B cell (primary cell): ENCODE results near the gene B3GNT7. TPM values are rescaled to one million over a fixed set of nuclear protein-coding genes. Genes with fewer than 3 reads are reported as not detected.

Source experiments
- ATAC-seq: fragments of 200-7000 bp; cut with Tn5 transposase; one replicate; pipeline ENCODE4 v1.10.0; 2021; ENCODE audit warnings: low read depth, mild to moderate bottlenecking, moderate number of reproducible peaks, moderate library complexity
- CTCF ChIA-PET: fragments of 350-600 bp; sonication (Branson Sonifier 250); formaldehyde crosslinking; loops from one replicate; lab custom pipeline; 2021; ENCODE audit warnings: antibody characterized with exemption, inconsistent platforms; lab: Charles Lee
- POLR2A ChIA-PET: fragments of 350-600 bp; sonication (Branson Sonifier 250); formaldehyde crosslinking; loops from one replicate; lab custom pipeline; 2021; ENCODE audit warnings: antibody characterized with exemption; lab: Charles Lee
- DNase-seq: peaks from one replicate; pipeline ENCODE4 v3.0.0; 2013
- H2AFZ ChIP-seq: 2 replicates; pipeline ENCODE4 v1.6.1; 2012; ENCODE audit warnings: mild to moderate bottlenecking, low read depth, low read length; ENCODE audit not compliant: insufficient read depth, poor library complexity, severe bottlenecking
- H3K27ac ChIP-seq, 2 donors: 1 replicate in 1 of 2; 2 replicates in 1 of 2; pipeline ENCODE4 v1.5.1; 2012 to 2013; ENCODE audit warnings: low read length in 2 of 2, mild to moderate bottlenecking in 2 of 2, moderate library complexity in 1 of 2
- H3K27me3 ChIP-seq, 4 experiments: fragments of 200-600 bp in 1 of 4; sonication (generic) in 1 of 4; replicated peaks in 1 of 4; 1 replicate in 2 of 4; 2 replicates in 2 of 4; pipeline versions ENCODE4 v1.6.1 to v1.7.0; 2013 to 2016; ENCODE audit warnings: low read length in 3 of 4, mild to moderate bottlenecking in 2 of 4, mixed read lengths in 1 of 4, moderate library complexity in 1 of 4; ENCODE audit not compliant: insufficient read depth in 4 of 4, control insufficient read depth in 3 of 4; ENCODE audit errors: control extremely low read depth in 1 of 4
- H3K36me3 ChIP-seq, 2 experiments: replicated peaks in 1 of 2; 1 replicate in 1 of 2; 2 replicates in 1 of 2; pipeline versions ENCODE4 v1.6.1 to v1.7.1; 2013; ENCODE audit warnings: low read length in 1 of 2; ENCODE audit not compliant: insufficient read depth in 2 of 2, control insufficient read depth in 1 of 2; ENCODE audit errors: control extremely low read depth in 1 of 2, extremely low read depth in 1 of 2
- H3K4me1 ChIP-seq, 2 donors: fragments of 200-600 bp in 1 of 2; sonication (generic) in 1 of 2; 1 replicate in 1 of 2; 2 replicates in 1 of 2; pipeline versions ENCODE4 v1.5.1 to v1.6.1; 2013 to 2017; ENCODE audit warnings: low read length in 2 of 2; ENCODE audit not compliant: control insufficient read depth in 2 of 2, insufficient read depth in 2 of 2
- H3K4me2 ChIP-seq: replicated peaks from 2 replicates; pipeline ENCODE3; 2012; ENCODE audit warnings: mild to moderate bottlenecking, low read depth, low read length; ENCODE audit not compliant: poor library complexity, severe bottlenecking
- H3K4me3 ChIP-seq, 5 experiments: fragments of 200-600 bp in 1 of 5; sonication (generic) in 1 of 5; 1 replicate in 3 of 5; 2 replicates in 2 of 5; pipeline versions ENCODE4 v1.5.1 to v1.7.0; 2011 to 2016; ENCODE audit warnings: low read length in 4 of 5, mild to moderate bottlenecking in 4 of 5, low read depth in 2 of 5, control low read depth in 1 of 5, moderate library complexity in 1 of 5; ENCODE audit not compliant: insufficient read depth in 1 of 5; ENCODE audit errors: control extremely low read depth in 1 of 5, extremely low read depth in 1 of 5
- H3K79me2 ChIP-seq: fragments of 200-600 bp; sonication (generic); one replicate; pipeline ENCODE4 v1.6.0; 2016; ENCODE audit warnings: low read length; ENCODE audit not compliant: control insufficient read depth, insufficient read depth
- H3K9ac ChIP-seq: fragments of 200-600 bp; sonication (generic); 2 replicates; pipeline ENCODE4 v1.6.1; 2017; ENCODE audit warnings: mild to moderate bottlenecking, low read length, moderate library complexity
- H3K9me3 ChIP-seq, 3 donors: one replicate each; pipeline versions ENCODE4 v1.6.1 to v1.7.1; 2013; ENCODE audit warnings: low read length in 2 of 3; ENCODE audit not compliant: control insufficient read depth in 2 of 3, insufficient read depth in 1 of 3; ENCODE audit errors: control extremely low read depth in 1 of 3
- H4K20me1 ChIP-seq: 2 replicates; pipeline ENCODE4 v1.6.0; 2012; ENCODE audit warnings: mild to moderate bottlenecking, low read length; ENCODE audit not compliant: insufficient read depth, control insufficient read depth, poor library complexity, severe bottlenecking
- H3K27ac Mint-ChIP-seq: one replicate; pipeline ENCODE4 v1.8.0; 2021; ENCODE audit warnings: mixed read lengths
- H3K27me3 Mint-ChIP-seq: one replicate; pipeline ENCODE4 v1.8.0; 2021; ENCODE audit warnings: mixed read lengths
- H3K4me1 Mint-ChIP-seq: one replicate; pipeline ENCODE4 v1.8.0; 2021; ENCODE audit warnings: mixed read lengths
- H3K4me3 Mint-ChIP-seq: one replicate; pipeline ENCODE4 v1.8.0; 2021; ENCODE audit warnings: mixed read lengths
- H3K9me3 Mint-ChIP-seq: one replicate; pipeline ENCODE4 v1.8.0; 2022; ENCODE audit warnings: mixed read lengths; ENCODE audit not compliant: insufficient read depth
- EZH2 ChIP-seq: IDR thresholded peaks from 2 replicates; pipeline ENCODE4 v1.6.1; 2012; ENCODE audit warnings: borderline replicate concordance, low read depth, mild to moderate bottlenecking, moderate library complexity, low read length; ENCODE audit not compliant: insufficient read depth, poor library complexity, severe bottlenecking
- WGBS: methylation state at CpG from one replicate; pipeline ENCODE4 v1.1.5; 2013; ENCODE audit warnings: missing lambda C conversion rate; ENCODE audit not compliant: insufficient coverage; 5-methylcytosine and 5-hydroxymethylcytosine counted together
- intact Hi-C: fragments of 100-400 bp; cut with micrococcal nuclease; formaldehyde crosslinking; loops from one replicate; pipeline ENCODE4 v1.10.0; 2022
- polyA plus RNA-seq: library from polyadenylated mRNA; depleted of rRNA; stranded (reverse); fragments of >200 nt; gene quantifications from 2 replicates; pipeline ENCODE4 v1.2.3, GENCODE V29; 2012
- total RNA-seq, 2 donors: library from RNA; stranded (reverse); fragments of 120-200 nt in 1 of 2; gene quantifications; 1 replicate in 1 of 2; 2 replicates in 1 of 2; pipeline versions ENCODE4 v1.2.3 to v1.2.4, GENCODE V29; 2013 to 2022
- TF ChIP-seq, protein P1 (sequence below): fragments of 200-600 bp; IDR thresholded peaks from one replicate; pipeline ENCODE4 v1.8.0; 2022; ENCODE audit warnings: antibody characterized with exemption, mild to moderate bottlenecking

The B3GNT7 gene
- total and polyA plus RNA-seq, 2 donors (not counting 1 experiment from before 2014, with no cell fraction given), result 5.7 to 14.3 TPM

DNA sequence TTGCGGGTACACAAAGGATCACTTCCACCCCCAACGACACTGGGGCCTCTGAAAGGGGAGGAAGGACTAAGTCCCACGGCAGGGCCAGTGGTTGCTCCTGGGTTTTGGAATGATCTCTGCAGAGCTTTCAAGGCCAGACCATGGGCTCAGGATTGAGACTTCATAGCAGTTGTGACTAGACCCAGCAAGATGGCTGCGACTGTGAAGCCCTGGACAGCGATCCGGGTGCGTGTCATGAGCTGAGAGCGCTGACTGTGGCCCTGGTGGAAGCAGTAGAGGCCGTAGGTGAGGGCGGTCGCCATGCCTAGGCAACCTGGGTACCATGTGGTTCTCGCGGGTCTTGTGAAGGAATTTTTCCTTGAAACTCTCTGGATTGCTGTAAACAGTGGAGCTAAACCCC is 41.4 kb downstream of the B3GNT7 start:
- Mint-ChIP-seq H3K27me3 (peaks cover 1% of the 10 kb centered on the region), H3K27ac (no peak overlapping the region), H3K4me1 (no peaks in the 10 kb centered on the region), H3K9me3 (no peaks in the 10 kb centered on the region), H3K4me3 (no peak overlapping the region)
- peaks cover 0 to 5% (median 0%) of the 10 kb centered on the region in 3 donors for H3K9me3 ChIP-seq
- H3K4me2 ChIP-seq, result no peak overlapping the region
- no peak overlapping the region for H2AFZ ChIP-seq
- no peaks in the 10 kb centered on the region for H3K4me1 ChIP-seq
- no peak overlapping the region for H3K27ac ChIP-seq
- 98% methylated on average over 12 of the region's 13 CpGs for WGBS
- H4K20me1 ChIP-seq, result no peaks in the 10 kb centered on the region
- no peak overlapping the region for H3K4me3 ChIP-seq
- ChIA-PET CTCF (interaction anchor here (1.2 kb wide), 1 partner anchor 333 kb away, joined by 4 read pairs; no protein-coding TSS in a partner anchor), POLR2A (interaction anchor here (0.6 kb wide), 1 partner anchor 358 kb away, joined by 8 read pairs; no protein-coding TSS in a partner anchor)
- no peaks in the 10 kb centered on the region for H3K79me2 ChIP-seq
- TF ChIP-seq, protein P1, sequence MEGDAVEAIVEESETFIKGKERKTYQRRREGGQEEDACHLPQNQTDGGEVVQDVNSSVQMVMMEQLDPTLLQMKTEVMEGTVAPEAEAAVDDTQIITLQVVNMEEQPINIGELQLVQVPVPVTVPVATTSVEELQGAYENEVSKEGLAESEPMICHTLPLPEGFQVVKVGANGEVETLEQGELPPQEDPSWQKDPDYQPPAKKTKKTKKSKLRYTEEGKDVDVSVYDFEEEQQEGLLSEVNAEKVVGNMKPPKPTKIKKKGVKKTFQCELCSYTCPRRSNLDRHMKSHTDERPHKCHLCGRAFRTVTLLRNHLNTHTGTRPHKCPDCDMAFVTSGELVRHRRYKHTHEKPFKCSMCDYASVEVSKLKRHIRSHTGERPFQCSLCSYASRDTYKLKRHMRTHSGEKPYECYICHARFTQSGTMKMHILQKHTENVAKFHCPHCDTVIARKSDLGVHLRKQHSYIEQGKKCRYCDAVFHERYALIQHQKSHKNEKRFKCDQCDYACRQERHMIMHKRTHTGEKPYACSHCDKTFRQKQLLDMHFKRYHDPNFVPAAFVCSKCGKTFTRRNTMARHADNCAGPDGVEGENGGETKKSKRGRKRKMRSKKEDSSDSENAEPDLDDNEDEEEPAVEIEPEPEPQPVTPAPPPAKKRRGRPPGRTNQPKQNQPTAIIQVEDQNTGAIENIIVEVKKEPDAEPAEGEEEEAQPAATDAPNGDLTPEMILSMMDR, result no peak
- TF ChIP-seq EZH2, result no peak
- no peak for ATAC-seq
- intact Hi-C loops, result no loop called here
- DNase-seq, result no peak
- H3K27me3 ChIP-seq, result no peaks in the 10 kb centered on the region
- H3K36me3 ChIP-seq, result no peaks in the 10 kb centered on the region
- H3K9ac ChIP-seq, result no peak overlapping the region

DNA sequence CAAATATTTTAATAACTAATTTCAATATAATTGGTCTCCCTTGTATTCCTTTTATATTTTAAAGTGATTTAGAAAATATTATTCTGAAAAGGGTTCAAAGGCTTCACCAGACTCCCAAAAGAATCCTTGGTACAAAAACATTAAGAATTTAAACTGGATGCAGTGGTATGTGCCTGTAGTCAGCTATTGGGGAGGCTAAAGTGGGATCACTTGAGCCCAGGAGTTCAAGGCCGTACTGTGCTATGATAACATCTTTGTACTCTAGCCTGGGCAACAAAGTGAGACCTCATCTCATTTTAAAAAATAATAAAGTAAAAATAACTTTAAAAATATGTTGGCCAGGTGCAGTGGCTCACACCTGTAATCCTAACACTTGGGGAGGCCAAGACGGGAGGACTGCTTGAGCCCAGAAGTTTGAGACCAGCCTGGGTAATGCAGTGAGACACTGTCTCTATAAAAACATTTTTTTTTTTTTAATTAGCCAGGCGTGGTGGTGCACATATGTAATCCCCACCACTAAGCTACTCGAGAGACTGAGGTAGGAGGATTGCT is 54.1 kb downstream of the B3GNT7 start:
- Histone ChIP-seq H3K4me3 (no peak overlapping the region), H3K79me2 (no peaks in the 10 kb centered on the region), H3K27ac (no peak overlapping the region), H3K9ac (no peak overlapping the region), H3K9me3 (no peaks in the 10 kb centered on the region), H3K4me1 (no peaks in the 10 kb centered on the region), H3K36me3 (peaks cover 0 to 25% of the 10 kb centered on the region in 2 experiments), H3K4me2 (no peak overlapping the region), H3K27me3 (no peaks in the 10 kb centered on the region), H4K20me1 (peaks cover 5% of the 10 kb centered on the region), H2AFZ (no peak overlapping the region)
- Mint-ChIP-seq H3K9me3 (no peaks in the 10 kb centered on the region), H3K4me1 (peaks cover 5% of the 10 kb centered on the region), H3K27ac (no peak overlapping the region), H3K4me3 (no peak overlapping the region), H3K27me3 (no peaks in the 10 kb centered on the region)
- TF ChIP-seq EZH2, result no peak
- TF ChIP-seq, protein P1, result no peak
- DNase-seq (no peak), ATAC-seq (no peak)
- ChIA-PET CTCF (interaction anchor here (1.5 to 6.1 kb wide), 3 partner anchors 38 to 222 kb away, joined by 3 to 104 read pairs (median 29); no protein-coding TSS in a partner anchor), POLR2A (no interaction called here)
- no CpG with 5 or more reads among the region's 4 CpGs for WGBS
- intact Hi-C loops, result loop anchor here (5.0 kb wide), 1 partner anchor 152 kb away; no protein-coding TSS in a partner anchor
